Activated naive CD4-positive, alpha-beta T cell treated with anti-CD3 and anti-CD28 coated beads, Interleukin-2, amount 10 ng/mL, durations not matched to agents 7 days and 5 days (primary cell): ENCODE data around the gene TUFT1.
A peak's percentile ranks its signal among the peaks of the same experiment; 100 is the strongest.

ENCODE experiments used
- CTCF ChIA-PET: fragments of 350-600 bp; sonication (Branson Sonifier 250); formaldehyde crosslinking; loops from one replicate; lab custom pipeline; 2021; ENCODE audit warnings: antibody characterized with exemption; lab: Charles Lee
- DNase-seq: peaks from one replicate; pipeline ENCODE4 v3.0.0-alpha.2; 2020
- H3K27ac Mint-ChIP-seq: one replicate; pipeline ENCODE4 v1.8.0; 2021; ENCODE audit warnings: mild to moderate bottlenecking, moderate library complexity, mixed read lengths
- H3K27me3 Mint-ChIP-seq: one replicate; pipeline ENCODE4 v1.8.0; 2021; ENCODE audit warnings: mild to moderate bottlenecking, mixed read lengths
- H3K36me3 Mint-ChIP-seq: one replicate; pipeline ENCODE4 v1.8.0; 2021; ENCODE audit warnings: mixed read lengths
- H3K4me1 Mint-ChIP-seq: one replicate; pipeline ENCODE4 v1.8.0; 2021; ENCODE audit warnings: mixed read lengths
- H3K4me3 Mint-ChIP-seq: one replicate; pipeline ENCODE4 v1.8.0; 2021; ENCODE audit warnings: mild to moderate bottlenecking, moderate library complexity, mixed read lengths
- H3K9me3 Mint-ChIP-seq: one replicate; pipeline ENCODE4 v1.8.0; 2021; ENCODE audit warnings: mixed read lengths

TUFT1 gene

DNA sequence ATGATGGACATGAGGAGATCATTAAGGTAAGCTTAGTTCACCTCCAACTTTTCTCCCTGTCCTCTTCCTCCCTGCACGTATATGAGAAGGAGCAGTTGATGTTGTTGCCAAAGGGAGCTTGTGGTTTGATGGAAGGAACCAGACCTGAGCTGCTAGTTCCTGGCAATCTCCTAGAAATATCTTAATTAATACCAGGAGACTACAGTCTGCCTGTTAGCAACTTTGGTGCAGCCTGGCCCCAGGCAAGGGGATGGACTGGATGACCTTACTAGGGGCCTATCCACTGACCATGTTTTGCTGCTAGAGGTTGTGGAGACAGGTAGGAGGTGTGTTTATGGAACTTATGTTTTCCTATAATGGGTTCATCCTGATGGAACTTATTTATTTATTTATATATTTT lies 22.6 kb downstream of the TUFT1 start:
- Mint-ChIP-seq H3K4me1 (no peaks in the 10 kb centered on the region), H3K27ac (no peak overlapping the region), H3K36me3 (no peaks in the 10 kb centered on the region), H3K27me3 (peaks cover 5% of the 10 kb centered on the region), H3K4me3 (no peak overlapping the region), H3K9me3 (no peaks in the 10 kb centered on the region)
- CTCF ChIA-PET = interaction anchor here (0.8 to 1.1 kb wide), 2 partner anchors 25 to 31 kb away, joined by 3 to 4 read pairs; no protein-coding TSS in a partner anchor
- DNase-seq = no peak

DNA sequence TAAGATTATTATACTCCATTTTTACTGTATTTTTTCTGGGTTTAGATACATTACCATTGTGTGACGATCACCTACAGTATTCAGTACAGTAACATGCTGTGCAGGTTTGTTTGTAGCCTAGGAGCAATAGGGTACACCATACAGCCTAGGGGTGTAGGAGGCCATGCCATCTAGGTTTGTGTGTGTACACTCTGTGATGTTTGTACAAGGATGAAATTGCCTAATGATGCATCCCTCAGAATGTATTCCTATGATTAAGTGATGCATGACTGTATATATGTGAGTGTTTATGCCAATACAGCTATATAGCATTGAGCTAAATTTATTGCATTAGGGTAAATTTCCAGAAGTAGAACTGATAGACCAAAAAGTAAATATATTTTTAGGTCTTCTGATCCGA lies 23.3 kb downstream of the TUFT1 start:
- Mint-ChIP-seq H3K36me3 (no peaks in the 10 kb centered on the region), H3K4me3 (no peak overlapping the region), H3K27me3 (peaks cover 4% of the 10 kb centered on the region), H3K9me3 (no peaks in the 10 kb centered on the region), H3K27ac (no peak overlapping the region), H3K4me1 (peaks cover 2% of the 10 kb centered on the region)
- DNase-seq = no peak
- CTCF ChIA-PET = interaction anchor here (0.8 kb wide), 1 partner anchor 30 kb away, joined by 3 read pairs; no protein-coding TSS in a partner anchor

DNA sequence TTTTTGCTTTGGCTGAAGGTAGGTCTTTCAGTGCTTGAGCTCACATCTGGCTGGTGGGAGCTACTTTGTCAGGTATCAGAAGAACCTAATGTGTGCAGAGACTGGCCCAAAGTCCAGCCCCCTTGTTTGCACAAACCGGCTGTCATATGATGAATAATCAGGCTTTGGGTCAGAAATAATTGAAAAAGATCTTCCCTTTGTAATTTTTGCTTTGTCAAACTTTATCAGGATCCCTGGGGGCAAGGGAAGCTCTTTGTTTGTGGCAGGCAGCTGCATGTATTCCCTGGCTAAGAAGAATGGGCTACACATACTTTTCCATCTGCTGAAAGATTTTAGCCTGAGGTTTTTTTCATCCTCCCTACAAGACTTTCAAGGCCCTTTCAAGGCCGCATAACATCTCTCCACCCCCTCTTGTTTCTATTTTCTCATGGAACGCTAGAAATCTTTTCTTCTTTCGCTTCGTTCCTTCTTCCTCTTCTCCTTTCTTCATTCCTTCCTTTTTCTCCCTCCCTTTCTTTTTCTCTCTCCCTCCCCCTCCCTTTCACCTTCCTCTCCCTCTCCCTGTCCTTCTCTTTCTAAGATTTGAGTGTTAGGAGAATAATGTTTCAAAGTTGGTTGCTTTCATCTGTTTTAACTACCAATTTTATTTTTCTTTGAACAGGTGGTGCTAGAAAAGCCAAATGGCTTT lies 25.5 kb downstream of the TUFT1 start:
- CTCF ChIA-PET = interaction anchor here (1.1 to 1.4 kb wide), 2 partner anchors 12 to 169 kb away, joined by 3 read pairs; no protein-coding TSS in a partner anchor
- no peak for DNase-seq
- no peaks in the 10 kb centered on the region for H3K9me3 Mint-ChIP-seq

DNA sequence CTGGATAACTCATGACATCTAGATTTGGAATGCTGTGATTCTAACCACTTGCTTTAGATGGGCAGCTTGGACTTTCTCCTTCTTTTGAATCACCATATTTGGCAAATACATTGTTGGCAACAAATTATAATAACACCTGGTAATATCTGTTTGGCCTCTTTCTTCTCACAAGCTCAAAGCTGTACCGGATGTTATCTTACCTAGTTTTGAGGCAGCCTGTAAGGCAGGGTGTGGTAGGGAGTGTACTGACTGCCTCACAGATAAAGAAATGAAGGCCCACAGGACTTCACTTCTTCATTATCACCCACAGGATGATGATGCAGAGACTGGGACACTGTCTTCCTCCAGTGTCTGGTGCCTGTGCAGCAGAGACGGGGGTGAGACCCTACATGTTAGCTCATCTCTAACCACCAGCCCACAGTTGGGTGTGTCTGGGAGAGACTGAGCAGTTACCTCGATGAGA lies 28.5 kb downstream of the TUFT1 start:
- H3K27me3 Mint-ChIP-seq = peaks cover 4% of the 10 kb centered on the region
- CTCF ChIA-PET = no interaction called here
- H3K36me3 Mint-ChIP-seq = no peaks in the 10 kb centered on the region
- no peak overlapping the region for H3K4me3 Mint-ChIP-seq
- H3K27ac Mint-ChIP-seq = peak overlapping the region; percentile 26
- no peaks in the 10 kb centered on the region for H3K9me3 Mint-ChIP-seq
- no peak for DNase-seq
- H3K4me1 Mint-ChIP-seq = peaks cover 2% of the 10 kb centered on the region

More for the DNA sequence above, 25.5 kb downstream of the TUFT1 start:
- H3K27me3 Mint-ChIP-seq = peaks cover 4% of the 10 kb centered on the region
- H3K4me3 Mint-ChIP-seq = no peak overlapping the region
- no peaks in the 10 kb centered on the region for H3K36me3 Mint-ChIP-seq
- no peak overlapping the region for H3K27ac Mint-ChIP-seq
- H3K4me1 Mint-ChIP-seq = peaks cover 2% of the 10 kb centered on the region

DNA sequence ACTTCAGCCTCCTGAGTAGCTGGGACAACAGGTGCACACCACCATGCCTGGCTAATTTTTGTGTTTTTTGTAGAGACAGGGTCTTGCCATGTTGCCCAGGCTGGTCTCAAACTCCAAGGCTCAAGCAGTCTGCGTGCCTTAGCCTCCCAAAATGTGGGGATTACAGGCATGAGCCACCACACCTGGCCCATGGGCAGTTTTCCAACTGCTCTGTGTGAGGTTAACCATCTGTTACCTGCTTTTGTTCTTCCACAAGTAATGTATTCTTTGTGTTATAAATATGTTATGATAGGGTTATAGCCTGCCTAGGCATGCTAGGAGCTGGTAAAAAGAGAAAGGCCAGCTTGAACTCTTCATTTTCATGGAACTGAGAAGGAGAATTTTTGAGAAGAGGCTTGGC lies 30.7 kb downstream of the TUFT1 start:
- Mint-ChIP-seq H3K27me3 (no peaks in the 10 kb centered on the region), H3K27ac (no peak overlapping the region), H3K4me3 (no peak overlapping the region), H3K36me3 (peaks cover 2% of the 10 kb centered on the region), H3K9me3 (no peaks in the 10 kb centered on the region), H3K4me1 (peaks cover 9% of the 10 kb centered on the region)
- CTCF ChIA-PET = interaction anchor here (1.6 kb wide), 1 partner anchor 23 kb away, joined by 3 read pairs; no protein-coding TSS in a partner anchor
- DNase-seq = no peak

DNA sequence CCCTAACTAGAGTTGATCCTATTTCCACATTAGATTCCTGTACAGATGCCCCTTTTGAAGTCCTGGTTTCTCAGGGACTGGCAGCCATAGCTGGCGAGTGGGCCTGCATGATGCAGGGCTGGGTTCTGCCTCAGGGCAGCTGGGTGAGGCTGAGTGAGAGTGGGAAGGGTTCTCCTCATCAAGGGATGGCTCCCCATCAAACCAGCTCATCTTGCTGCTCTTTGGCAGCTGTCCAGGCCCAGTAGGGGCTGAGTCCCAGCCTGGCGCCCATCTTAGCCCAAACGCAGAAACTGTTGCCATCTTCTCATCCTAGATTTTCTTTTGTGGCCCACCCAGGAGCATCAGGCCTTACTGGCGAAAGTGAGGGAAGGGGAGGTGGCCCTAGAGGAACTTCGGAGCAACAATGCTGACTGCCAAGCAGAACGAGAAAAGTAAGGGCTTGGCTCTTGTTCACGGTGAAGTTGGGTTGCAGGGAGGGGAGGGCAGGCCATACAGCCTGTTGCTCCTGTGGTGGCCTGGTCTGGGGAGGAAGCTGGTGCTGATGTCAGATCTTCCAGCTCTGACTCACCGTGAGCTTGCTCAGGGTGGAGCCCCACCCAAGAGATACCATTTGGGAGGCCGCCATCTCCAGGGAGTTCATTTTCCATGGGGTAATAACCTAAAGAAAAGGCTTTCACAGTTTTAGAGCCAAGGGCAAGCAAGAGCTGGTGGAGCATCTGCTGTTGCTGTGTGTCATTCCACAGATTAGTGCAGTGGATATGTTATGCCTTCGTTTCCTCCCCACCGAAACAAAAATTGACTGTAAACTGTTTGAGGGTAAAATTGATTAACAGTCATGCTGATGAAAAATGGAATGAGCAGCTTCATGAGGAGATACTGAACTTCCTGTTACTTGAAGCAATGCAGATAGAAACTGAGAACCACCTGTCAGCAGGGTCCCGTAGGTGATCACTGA lies 34.7 kb downstream of the TUFT1 start:
- H3K27me3 Mint-ChIP-seq = no peaks in the 10 kb centered on the region
- H3K9me3 Mint-ChIP-seq = no peaks in the 10 kb centered on the region
- peaks cover 2% of the 10 kb centered on the region for H3K36me3 Mint-ChIP-seq
- CTCF ChIA-PET = interaction anchor here (1.9 kb wide), 1 partner anchor 19 kb away, joined by 5 read pairs; no protein-coding TSS in a partner anchor
- H3K27ac Mint-ChIP-seq = no peak overlapping the region
- H3K4me1 Mint-ChIP-seq = peaks cover 6% of the 10 kb centered on the region
- DNase-seq = no peak
- no peak overlapping the region for H3K4me3 Mint-ChIP-seq

DNA sequence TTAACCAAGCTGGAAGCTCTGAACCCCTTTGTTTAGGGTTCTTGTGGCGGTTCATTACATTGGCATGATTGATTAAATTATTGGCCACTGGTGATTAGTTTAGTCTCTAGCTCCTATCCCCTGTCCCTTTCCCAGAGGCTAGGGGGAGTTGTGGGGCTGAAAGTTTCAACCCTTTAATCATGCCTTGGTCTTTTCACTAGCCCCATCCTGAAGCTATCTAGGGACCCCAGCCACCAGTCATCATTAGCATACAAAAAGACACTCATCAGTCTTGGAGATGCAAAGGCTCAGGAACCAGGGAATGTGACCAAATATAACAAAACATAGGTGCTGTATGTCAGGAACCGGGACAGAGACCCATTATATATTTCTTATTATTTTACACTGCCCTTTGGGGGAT lies 37.1 kb downstream of the TUFT1 start:
- no peak overlapping the region for H3K27ac Mint-ChIP-seq
- peaks cover 6% of the 10 kb centered on the region for H3K4me1 Mint-ChIP-seq
- peaks cover 2% of the 10 kb centered on the region for H3K36me3 Mint-ChIP-seq
- CTCF ChIA-PET = interaction anchor here (0.5 to 1.7 kb wide), 3 partner anchors 12 to 46 kb away, joined by 3 to 4 read pairs (median 3); no protein-coding TSS in a partner anchor
- H3K27me3 Mint-ChIP-seq = no peaks in the 10 kb centered on the region
- no peaks in the 10 kb centered on the region for H3K9me3 Mint-ChIP-seq
- DNase-seq = no peak
- H3K4me3 Mint-ChIP-seq = no peak overlapping the region

DNA sequence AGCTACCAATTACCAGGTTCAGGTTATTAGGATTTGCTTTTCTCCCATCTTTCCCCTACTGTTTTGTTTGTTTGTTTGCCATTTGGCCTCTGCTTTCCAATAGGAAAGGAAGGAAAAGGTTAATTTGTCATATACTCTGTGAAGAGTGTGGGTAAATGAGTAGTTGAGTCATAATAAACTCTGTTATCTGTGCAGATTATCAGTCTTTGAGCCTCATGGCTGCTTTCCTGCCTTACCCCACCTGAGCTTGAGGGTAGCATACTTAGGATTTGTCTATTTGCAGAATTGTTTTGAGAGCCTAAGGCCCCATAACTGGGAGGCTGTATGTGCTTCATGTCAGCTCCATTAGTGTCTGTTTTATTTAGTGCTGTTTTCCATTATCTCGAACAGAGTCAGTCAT lies 38.8 kb downstream of the TUFT1 start:
- H3K4me1 Mint-ChIP-seq = peaks cover 6% of the 10 kb centered on the region
- H3K27ac Mint-ChIP-seq = no peak overlapping the region
- DNase-seq = no peak
- no peaks in the 10 kb centered on the region for H3K9me3 Mint-ChIP-seq
- H3K27me3 Mint-ChIP-seq = no peaks in the 10 kb centered on the region
- H3K4me3 Mint-ChIP-seq = no peak overlapping the region
- CTCF ChIA-PET = interaction anchor here (0.9 to 1.7 kb wide), 2 partner anchors 14 to 15 kb away, joined by 3 read pairs; no protein-coding TSS in a partner anchor
- H3K36me3 Mint-ChIP-seq = peaks cover 2% of the 10 kb centered on the region

DNA sequence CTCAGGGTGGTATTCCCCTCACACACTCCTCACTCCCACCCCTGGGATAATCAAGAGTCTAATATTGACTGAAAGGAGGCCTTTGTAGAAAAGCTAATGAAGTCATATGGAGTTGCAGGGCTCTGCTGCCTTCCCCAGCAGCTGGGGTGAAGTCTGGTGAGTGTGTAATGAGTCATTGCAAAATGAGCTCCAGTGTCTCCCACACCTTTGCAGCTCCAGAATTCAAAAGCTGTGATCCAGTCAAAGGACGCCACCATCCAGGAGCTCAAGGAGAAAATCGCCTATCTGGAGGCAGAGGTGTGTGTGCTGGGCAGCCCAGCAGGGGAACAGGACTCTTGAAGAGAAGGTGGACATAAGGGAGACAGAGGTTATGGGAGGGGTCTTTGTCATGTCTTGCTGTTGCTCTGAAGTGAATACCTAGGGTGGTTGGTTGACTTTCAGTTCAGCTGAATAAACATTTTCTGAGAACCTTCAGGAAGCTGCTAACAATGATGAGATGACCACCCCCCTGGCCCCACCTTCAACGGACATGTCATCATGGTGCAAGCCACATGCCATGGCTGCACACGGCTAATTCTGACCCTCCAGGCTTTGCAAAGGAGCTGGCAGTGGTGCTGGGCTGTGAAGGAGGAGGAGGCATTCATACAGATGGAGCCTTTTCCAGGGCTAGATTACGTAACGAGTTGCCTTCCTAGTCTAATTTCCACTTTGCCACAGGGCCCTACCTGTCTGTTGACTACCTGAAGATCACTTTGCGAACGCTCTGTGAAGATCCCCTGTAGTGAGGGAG lies 39.5 kb downstream of the TUFT1 start:
- no peak for DNase-seq
- no peaks in the 10 kb centered on the region for H3K36me3 Mint-ChIP-seq
- H3K27me3 Mint-ChIP-seq = no peaks in the 10 kb centered on the region
- CTCF ChIA-PET = interaction anchor here (0.6 to 0.9 kb wide), 2 partner anchors 14 to 46 kb away, joined by 3 read pairs; no protein-coding TSS in a partner anchor
- H3K27ac Mint-ChIP-seq = no peak overlapping the region
- H3K4me3 Mint-ChIP-seq = no peak overlapping the region
- peaks cover 4% of the 10 kb centered on the region for H3K4me1 Mint-ChIP-seq
- H3K9me3 Mint-ChIP-seq = no peaks in the 10 kb centered on the region

DNA sequence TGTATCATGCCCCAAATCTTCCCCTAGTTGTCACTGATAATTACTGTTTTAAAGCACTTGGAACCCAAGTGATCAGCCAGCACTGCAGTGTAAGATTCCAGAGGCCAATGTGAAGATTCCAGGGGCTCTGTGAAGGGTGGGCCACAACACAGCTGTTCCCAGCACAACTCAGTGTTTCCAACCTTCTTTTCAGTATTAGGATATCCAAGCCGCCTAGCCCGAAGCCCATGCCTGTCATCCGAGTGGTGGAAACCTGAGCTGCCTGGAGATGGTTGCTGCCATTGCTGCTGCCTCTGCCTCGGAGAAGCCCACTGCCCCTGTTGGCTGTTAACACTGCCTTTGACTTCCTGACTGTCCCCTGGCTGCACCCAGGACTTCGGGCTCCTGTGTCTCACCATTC lies 41.3 kb downstream of the TUFT1 start:
- Mint-ChIP-seq H3K9me3 (no peaks in the 10 kb centered on the region), H3K27ac (no peak overlapping the region), H3K4me1 (no peaks in the 10 kb centered on the region), H3K27me3 (no peaks in the 10 kb centered on the region), H3K4me3 (no peak overlapping the region), H3K36me3 (no peaks in the 10 kb centered on the region)
- CTCF ChIA-PET = no interaction called here
- DNase-seq = no peak

DNA sequence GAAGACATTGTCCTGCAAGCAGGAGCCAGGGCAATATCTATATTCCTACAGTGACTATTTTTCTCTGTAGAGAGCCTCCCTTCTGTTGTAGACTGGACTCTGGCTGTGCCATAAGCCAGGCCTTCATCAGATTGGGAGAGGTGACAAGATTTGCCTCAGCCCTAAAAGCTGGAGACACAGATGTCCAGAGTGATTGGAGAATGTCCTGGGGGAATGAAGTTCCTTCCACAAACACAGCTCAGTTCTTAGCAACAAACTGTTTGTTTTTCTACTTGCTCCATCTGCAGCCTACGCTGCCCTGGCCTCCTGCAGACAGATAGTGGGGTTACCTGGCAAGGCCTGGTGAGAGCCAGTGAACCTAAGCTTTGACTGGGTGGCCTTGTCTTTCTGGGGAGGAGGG lies 41.8 kb downstream of the TUFT1 start:
- Mint-ChIP-seq H3K9me3 (no peaks in the 10 kb centered on the region), H3K36me3 (no peaks in the 10 kb centered on the region), H3K27me3 (no peaks in the 10 kb centered on the region), H3K4me3 (no peak overlapping the region), H3K27ac (no peak overlapping the region), H3K4me1 (no peaks in the 10 kb centered on the region)
- CTCF ChIA-PET = no interaction called here
- no peak for DNase-seq

DNA sequence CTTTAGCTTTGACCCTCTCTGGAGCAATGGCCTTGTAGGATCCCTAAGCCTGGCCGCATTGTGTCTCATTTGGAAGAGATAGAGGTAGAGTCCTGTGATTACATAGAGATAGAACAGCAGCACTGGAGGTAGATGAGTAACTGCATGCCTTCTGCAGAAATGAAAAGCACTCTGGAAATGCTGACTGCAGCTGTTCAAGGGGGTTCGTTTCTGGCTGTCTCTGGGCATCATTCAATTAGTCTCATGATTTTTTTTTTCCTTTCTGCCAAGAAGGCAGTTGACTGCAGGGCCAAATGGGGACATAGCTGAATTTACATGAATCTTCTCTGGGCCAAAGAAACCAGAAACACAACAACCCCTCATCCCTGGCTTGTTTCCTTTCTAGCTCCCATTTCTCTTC lies 43.7 kb downstream of the TUFT1 start:
- peaks cover 4% of the 10 kb centered on the region for H3K27me3 Mint-ChIP-seq
- H3K4me1 Mint-ChIP-seq = no peaks in the 10 kb centered on the region
- no peak overlapping the region for H3K4me3 Mint-ChIP-seq
- no peaks in the 10 kb centered on the region for H3K36me3 Mint-ChIP-seq
- DNase-seq = no peak
- CTCF ChIA-PET = interaction anchor here (1.0 kb wide), 1 partner anchor 10 kb away, joined by 4 read pairs; no protein-coding TSS in a partner anchor
- no peaks in the 10 kb centered on the region for H3K9me3 Mint-ChIP-seq
- H3K27ac Mint-ChIP-seq = no peak overlapping the region

DNA sequence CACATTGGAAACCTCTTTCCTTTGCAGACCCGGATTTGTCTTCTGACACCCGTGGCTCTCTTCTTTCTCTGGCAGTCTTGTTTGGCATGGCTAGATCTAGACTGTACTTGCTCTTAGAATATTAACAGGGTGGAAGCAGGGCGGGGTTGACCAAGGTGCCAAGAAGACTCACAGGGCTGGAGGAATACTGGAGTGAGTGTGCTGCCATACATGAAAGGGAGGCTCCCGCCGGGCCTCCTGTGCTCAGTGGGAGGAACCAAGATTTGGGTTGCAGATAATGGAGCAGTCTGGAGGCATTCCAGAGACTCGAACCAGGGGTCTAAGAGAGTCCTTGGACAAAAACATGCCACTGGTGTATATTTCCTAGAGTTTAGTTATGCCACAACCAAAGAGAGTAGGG lies 44.2 kb downstream of the TUFT1 start:
- Mint-ChIP-seq H3K4me3 (no peak overlapping the region), H3K27ac (no peak overlapping the region)
- CTCF ChIA-PET = no interaction called here

More for the DNA sequence above, 44.2 kb downstream of the TUFT1 start:
- peaks cover 4% of the 10 kb centered on the region for H3K27me3 Mint-ChIP-seq
- H3K4me1 Mint-ChIP-seq = no peaks in the 10 kb centered on the region
- no peaks in the 10 kb centered on the region for H3K9me3 Mint-ChIP-seq
- DNase-seq = no peak
- H3K36me3 Mint-ChIP-seq = no peaks in the 10 kb centered on the region
